Activated CD4-positive, alpha-beta T cell treated with anti-CD3 and anti-CD28 coated beads, Interleukin-2, amount 50 U/mL, for 1 hour (primary cell): ENCODE data around the gene PSMC3IP.
"Not testable (repeated sequence)": the region's sequence is repeated elsewhere in the genome, so short reads cannot be mapped to it uniquely, and the experiment has no call there.

Experiments
- DNase-seq: peaks from one replicate; pipeline ENCODE4 v3.0.0-alpha.2; 2020

The PSMC3IP gene

DNA sequence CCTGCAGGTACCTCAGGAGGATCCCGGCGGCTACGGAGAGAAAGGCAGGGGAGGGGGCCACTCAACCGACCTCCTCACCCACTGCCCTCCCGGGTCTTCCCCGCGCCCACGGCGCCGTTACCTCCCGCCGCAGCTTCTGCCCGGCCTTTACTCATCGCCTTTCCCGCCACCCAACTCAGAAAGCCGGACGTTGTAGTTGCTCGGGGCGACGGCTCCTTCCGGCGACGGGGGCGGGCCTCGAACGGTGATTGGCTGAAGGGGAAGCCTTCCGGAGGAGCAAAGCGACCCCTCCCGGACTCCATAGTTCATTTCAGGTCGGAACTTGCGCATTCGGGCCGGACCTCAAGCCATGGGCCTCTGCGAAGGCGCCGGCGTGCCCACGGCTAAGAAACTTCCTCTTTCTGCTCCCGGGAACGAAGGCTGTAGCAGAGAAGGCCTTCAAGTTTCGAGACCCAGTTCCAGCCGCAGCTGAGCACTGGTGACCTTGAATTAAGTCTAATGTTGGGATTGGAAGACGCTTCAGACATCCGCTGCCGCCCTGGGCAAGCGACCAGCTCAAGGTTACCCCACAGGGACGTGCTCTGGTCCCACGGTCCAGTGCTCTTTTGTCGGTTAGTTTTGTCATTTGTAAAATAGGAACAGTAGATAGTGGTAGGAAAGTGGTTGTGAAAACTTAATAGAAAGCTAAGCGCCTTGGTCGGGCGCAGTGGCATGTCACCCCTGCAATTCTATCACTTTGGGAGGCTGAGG, at the start of gene PSMC3IP:
Gene PSMC3IP (minus strand): TSS at position 198 of the 750 bp plus-strand sequence. CDS start 43 bp downstream, at position 155.
- peak; percentile 89 for DNase-seq

DNA sequence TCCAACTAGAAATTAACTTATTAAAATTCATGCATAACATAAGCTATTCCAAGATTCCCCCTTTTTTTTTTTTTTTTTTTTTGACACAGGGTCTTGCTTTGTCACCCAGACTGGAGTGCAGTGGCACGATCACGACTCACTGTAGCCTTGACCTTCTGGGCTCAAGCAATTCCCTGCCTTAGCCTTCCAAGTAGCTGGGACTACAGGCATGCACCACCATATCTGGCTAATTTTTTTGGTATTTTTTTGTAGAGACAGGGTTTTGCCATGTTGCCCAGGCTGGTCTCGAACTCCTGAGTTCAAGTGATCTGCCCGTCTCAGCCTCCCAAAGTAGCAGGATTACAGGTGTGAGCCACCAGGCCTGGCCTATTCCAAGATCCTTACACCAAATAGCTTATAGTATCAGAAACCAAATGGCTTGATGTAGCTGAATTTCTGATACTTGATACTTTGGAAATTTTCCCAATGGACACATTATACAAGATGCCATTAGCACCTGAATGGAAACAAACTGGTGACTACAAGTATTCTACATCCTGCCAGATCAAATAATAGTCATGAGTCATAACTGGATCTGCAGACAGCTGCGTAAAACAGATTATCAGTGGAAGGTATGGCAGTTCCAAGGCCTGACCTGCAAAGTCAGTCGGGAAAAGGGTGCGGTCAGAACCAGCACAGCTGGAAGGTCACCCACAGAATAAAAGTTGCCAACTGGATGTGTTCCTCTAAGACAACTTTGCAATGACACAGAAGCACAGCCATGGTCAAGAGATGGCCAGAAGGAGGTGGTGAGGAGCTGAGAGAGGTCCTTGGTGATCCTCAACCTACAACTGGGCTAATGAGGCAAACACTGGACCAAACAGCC, 46.4 kb upstream of the PSMC3IP start:
- DNase-seq, result no peak

- no peak for DNase-seq
These were observed 45.7 kb upstream of the PSMC3IP start for GRCh38 chr17:42623271-42623670.

DNA sequence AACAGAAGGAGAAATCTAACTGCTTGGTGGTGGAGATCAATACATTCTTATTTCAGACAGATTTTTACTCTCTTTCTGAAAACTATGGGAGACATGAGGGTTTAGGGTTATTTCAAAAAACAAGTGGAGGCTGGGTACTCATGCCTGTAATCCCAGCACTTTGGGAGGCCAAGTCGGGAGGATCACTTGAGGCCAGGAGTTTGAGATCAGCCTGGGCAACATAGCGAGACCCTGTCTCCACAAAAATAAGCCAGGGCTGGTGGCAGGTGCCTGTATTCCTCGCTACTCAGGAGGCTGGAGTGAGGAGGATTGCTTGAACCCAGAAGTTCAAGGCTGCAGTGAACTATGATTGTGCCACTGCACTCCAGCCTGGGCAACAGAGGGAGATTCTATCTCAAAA, 44.5 kb upstream of the PSMC3IP start:
- not testable (repeated sequence) for DNase-seq

- no peak for DNase-seq
These were observed 41.1 kb upstream of the PSMC3IP start for GRCh38 chr17:42618442-42619150.

DNA sequence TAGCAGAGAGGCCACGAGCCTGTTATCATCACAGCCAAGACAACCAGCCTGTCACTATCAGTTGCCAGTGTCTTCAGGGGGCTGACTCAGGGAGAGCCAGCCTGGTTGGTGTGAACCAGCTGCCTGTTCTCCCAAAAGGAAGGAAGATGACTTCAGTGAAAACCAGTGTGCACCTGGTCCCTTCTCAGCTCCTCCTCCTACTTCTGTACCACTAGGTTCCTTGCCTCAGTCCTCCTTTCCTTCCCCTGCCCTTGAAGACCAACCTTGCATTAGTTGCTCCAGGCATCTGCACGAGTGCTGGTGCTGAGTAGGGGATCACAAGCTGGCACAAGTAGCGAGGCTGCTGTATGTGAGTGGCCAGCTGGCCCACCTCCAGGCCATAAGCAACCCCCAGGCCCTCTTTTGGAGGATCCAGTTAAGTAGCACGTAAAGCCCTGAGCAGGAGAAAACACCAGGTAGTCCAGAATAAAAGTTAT, 40.5 kb upstream of the PSMC3IP start:
- DNase-seq, result no peak

GRCh38 chr17:42613699-42614295, 36.3 kb upstream of the PSMC3IP start:
- no peak for DNase-seq

- DNase-seq, result no peak
These were observed 34.5 kb upstream of the PSMC3IP start for GRCh38 chr17:42612013-42612412.

- peak; percentile 1 for DNase-seq
These were observed 32.6 kb upstream of the PSMC3IP start for GRCh38 chr17:42609814-42610801.

DNA sequence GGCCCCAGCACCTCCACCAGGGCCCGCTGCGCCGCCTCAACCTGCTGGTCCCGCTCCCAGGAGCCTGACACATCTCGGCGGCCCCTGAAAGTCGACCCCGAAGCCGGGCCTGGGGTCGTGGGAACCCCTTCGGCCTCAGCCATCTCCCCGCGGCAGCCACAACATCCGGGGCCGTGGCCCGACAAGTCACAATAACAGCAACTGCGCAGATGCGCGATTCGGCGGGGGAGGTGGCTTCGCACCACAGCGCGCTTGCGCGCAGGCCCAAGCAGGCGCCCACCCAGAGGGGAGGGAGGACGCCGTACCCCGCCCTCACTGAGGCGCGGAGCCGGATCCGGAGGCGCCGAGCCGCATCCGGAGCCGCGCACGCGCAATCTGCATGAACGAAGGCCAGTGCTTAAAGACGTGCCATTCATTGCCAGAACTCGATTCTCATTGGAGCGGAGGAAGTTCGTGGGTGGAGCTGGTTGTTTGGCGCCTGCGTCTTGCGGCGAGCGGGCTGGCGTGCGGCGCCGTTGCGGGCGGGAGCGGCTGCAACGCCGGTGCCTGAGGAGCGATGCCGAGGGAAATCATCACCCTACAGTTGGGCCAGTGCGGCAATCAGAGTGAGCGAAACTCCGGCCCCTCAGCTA, 31.8 kb upstream of the PSMC3IP start, which contains the start of the genes RETREG3 and TUBG1:
Gene RETREG3 (minus strand): TSS at position 193 of the 632 bp plus-strand sequence. CDS start 50 bp downstream, at position 143.
Gene TUBG1 (plus strand): TSS at position 502 of the 632 bp plus-strand sequence. CDS start 55 bp downstream, at position 557.
- peak; percentile 99 for DNase-seq

DNA sequence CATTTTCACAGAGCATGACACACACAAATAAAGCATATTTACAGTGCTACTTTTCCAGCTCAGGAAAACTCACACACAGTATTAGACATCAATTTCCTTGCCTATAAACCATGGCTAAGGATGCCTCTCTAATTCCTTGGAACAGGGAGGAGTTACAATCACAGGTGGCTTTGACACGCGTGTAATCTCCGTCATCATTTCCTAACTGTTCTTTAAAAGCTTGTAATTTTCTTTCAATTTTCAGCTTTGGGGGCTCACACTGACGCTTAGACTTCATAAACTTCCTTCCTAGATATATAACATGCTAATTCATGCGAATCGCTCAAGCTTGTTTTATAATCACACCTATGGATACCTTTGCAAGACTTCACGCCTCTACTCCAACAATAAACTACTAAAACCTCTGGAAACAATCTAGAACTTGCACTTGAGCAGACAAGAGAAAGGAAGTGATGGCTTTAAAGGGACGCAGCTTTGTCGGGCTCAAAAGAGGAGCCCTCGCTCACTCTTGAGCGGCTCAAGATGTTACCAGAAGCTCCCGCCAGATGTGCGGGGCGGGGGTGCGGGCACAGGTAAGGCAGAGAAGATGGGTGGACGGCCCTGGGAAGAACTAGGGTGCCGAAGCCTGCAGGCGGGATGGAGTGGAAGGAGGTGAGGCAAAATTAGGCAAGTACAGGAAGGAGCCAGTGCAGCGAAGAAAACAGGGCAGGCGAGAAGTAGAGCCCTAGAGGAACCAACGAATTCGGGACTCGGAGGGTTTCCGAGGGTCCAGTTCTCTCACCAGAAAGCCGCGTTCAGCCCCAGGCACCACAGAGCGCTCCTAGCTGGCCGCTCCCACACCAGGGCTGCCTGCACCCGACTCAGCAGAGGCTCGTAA, 31.0 kb upstream of the PSMC3IP start:
- DNase-seq, result peak; percentile 18

DNA sequence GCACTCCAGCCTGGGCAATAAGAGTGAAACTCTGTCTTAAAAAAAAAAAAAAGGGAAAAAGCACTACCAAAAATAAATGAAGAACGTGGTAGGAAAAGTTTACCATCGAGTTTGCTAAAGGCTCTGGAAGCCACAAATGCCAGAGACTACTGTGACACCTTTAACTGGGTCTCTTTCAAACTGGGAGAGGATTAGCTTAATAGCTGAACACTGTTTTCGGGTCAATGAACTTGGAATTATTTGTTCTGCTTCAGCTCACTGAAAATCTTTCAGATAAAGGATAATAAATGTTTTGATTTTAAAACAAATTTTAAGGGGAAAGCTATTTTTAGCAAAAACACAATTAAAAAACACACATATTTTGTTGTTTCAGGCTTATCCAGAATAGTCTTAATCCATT, 30.2 kb upstream of the PSMC3IP start:
- DNase-seq, result no peak

- no peak for DNase-seq
These were observed 25.8 kb upstream of the PSMC3IP start for GRCh38 chr17:42603318-42603717.

- DNase-seq, result no peak
These were observed 21.4 kb upstream of the PSMC3IP start for GRCh38 chr17:42598905-42599304.

DNA sequence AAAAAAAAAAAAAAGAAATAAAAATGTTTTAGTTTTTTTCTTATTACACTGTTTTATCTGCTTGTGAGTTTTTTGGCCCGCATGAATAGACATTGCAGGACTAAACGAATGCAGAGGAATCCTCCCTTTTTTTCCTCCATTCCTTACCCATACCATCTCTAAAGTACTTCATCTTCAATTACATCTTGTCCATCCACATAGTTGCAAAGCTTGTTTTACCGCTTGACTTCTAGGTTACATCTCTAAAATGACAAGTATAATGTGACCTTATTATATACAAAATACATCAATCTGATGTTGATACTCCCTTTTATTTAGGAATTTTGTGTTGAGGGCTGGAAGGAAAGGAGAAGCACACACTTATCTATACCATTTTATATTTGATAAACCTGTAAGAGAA, 18.9 kb upstream of the PSMC3IP start:
- DNase-seq, result no peak

GRCh38 chr17:42591411-42591810, 13.9 kb upstream of the PSMC3IP start:
- DNase-seq, result no peak

DNA sequence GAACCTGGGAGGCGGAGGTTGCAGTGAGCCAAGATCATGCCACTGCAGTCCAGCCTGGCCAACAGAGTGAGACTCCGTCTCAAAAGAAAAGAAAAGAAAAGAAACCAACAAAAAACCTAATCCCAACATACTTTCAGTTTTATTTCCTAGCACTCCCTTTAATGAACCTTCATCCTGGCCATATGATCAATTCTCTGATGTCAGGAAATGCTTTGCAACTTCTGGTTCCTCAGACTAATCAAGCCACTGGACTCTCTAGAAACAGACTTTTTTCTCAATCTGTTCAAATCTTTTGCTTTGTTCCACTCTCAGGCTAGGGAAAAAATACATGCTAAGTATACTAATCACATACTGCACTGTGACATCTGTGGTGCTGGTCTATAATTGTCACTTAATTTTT, 13.4 kb upstream of the PSMC3IP start:
- no peak for DNase-seq

DNA sequence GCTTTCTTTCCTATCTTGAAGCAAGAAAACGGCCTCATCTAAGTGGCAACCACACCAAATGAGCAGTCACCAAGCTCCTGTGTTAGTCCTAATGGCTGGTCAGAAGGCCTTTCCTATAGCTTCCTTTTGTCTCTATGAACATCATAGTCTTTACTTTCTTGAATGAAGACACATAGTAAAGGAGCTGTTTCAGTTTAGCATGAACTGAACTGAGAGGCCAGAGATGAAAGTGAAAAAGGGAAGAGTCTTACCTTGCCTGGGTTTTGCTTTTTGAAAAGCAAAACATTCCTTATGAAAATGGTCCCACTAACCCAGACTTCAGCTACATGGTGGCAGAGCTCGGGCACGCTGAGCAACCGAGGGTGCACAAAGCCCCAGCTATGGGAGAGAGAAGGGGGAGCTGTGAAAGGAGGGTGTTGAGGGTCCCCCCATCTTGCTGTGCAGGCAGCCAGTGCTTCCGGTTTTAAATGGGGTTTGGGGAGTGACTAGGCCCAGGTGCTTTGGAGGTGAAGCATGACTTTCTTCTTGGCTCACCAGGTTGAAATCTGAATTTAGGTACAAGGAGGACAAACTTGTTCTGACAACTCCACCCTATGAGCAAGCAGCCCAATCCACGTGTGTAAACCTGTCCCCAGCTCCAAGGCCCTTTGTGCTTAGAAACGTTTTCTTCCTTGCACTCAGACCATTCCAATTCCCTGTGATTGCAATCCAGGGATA, 9.1 kb upstream of the PSMC3IP start:
- no peak for DNase-seq

DNA sequence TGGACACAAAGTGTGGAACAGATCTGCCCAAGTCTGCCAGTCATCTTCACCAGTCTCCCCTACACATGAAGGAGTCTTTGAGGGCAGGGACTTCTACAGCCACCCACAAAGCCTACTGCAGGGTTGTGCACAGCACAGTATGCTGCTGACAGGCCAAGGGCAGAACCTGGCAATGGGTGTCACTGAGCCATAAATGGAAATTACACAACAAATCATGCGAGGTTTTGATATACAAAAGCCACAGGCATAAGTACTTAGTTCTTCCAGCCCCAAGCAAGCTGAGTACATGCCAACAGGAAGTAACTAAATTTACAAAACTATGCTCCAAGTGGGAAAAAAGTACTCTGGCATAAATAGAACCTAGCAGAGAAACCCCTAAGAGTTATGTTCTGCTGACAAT, 7.8 kb upstream of the PSMC3IP start:
- no peak for DNase-seq
